HG02981 (cell line): Measurements from ENCODE around the gene MTMR10.

Source experiments
- ATAC-seq: cut with Tn5 transposase; IDR thresholded peaks from one replicate; pipeline ENCODE4 v1.9.1; 2021; ENCODE audit warnings: mild to moderate bottlenecking, moderate library complexity; ENCODE audit not compliant: unreplicated experiment

Gene MTMR10

DNA sequence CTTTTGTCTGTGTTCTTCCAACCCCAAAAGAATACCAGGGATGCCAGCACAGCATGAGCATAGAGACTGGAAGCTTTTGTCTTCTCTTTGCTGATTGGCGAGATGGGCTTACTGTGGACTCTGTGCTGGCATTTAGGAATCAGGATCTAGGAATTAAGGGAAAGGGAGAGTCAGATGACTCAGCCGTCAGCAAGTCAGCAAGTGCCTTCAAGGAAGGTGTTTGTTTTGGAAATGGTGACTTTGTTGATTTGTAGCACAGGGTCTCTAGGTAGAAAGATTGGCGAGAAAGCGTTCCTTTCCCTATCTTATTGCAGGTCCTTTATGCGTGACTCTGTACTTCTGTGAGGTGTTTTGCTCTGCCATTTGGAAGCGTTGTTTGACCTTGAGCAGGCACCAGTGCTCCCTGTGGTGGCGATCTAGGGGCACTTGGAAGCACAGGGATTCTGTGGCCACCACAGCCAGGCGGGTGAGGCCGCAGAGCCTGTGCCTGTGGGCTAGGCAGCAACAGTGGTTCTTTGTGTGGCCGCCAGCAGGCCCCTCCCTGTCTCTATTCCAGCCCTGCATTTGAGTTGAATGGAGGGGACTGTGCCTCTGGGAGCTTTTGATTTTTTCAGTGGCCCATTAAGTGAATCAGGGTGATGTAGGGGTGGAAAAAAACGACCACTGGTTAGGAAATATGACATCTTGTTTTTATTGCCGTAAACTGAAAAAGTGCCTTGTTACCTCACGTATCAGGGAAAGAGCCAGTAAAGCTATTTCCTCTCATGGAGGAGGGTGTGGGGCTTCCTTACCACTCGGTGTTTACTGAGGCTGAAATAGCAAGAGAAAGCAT lies 68.7 kb downstream of the MTMR10 start:
- ATAC-seq, result no peak

DNA sequence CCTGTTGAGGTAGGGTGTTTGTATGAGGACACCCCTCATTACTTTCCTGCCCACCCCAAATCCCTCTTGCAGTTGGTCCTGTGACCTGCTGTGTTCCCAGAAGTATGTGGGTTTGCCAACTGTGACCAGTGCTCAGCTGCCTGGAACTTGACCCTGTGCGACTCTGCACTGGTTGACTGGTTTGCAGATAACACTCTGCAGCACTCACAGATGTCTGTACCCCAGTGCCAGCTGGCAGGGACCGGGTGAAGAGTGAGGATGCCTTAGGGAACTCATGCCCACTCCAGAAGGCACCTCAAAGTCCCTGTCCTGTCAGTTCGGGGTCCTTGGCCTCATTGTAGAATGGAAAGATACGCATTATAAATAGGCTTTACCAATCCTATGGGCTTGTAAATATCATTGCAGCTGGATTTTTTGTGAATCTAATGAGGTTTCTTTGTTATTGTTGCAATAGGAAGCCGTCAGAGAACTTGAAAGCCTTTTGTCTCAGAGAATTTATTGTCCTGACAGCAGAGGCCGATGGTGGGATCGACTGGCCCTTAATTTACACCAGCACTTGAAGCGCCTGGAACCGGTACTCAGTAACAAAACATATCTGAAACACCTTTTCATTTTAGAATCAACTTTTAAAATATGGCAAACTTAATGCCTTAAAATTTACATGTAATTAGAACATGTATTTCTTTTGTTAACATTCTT lies 69.5 kb downstream of the MTMR10 start:
- ATAC-seq, result no peak

GRCh38 chr15:30921106-30921505 lies 70.3 kb downstream of the MTMR10 start:
- no peak for ATAC-seq

DNA sequence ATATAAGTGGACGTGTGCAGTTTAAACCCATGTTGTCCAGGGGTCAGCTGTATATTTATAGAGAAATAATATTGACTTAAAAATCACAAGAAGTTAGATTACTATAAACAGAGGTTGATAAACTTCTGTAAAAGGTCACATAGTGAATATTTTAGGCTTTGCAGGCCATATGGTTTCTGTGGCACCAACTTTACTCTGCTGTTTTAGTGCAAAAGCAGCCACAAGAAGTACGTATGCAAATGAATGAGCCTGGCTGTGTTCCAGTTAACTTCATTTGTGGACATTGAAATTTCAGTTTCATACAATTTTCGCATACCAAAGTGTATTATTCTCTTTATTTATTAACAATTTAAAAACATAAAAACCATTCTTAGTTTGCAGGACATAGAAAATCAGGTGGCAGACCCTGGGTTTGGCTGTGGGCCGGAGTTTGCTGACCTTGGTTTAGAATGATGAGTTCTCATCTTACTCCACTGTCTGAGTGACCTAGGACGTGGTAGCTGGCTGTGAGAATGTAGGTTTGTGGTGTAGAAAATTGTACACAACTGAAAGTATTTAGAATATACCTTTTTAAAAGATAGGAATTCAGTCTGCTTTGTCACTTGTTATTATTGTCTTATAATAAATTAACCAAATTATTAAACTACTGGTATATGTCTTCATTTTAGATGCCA lies 71.4 kb downstream of the MTMR10 start:
- no peak for ATAC-seq

- no peak for ATAC-seq
These were observed 73.1 kb downstream of the MTMR10 start for GRCh38 chr15:30918366-30918765.

DNA sequence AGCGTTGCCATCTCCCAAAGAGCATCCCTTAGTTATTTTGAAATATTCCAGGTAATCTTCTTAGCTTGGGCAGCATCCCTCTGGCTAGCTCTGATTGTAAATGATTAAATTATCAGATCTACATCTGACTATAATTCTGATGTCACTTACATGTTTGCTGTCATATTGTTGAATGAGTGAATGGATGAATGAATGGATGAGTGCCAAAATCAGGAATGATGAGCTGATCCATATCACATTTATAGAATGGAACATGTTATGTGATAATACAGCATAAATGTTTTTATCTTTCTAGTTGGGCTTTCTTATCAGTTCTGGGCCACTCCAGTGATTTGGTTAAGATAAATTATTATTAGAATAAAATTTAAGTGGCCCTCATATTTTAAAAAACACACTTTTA lies 73.8 kb downstream of the MTMR10 start:
- no peak for ATAC-seq

DNA sequence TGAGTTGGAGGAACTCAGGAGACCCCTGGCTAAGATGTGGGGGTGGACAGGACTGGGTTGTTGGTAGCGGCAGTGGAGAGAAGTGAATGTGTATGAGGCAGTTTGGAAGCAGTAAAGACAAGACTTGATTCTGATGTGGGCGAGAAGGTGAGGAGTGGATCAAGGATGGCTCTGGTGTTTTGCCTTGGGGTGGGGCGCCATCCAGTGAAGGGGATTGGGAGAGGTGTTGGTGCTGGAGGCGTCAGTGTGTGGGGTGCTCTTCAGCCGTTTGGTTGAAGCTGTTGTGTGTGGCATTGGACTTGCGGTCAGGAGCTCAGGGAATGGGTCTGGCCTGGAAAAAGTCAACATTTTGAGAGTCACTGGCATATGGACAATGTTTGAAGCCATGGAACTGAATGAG lies 74.4 kb downstream of the MTMR10 start:
- ATAC-seq, result no peak

- ATAC-seq, result no peak
These were observed 77.7 kb downstream of the MTMR10 start for GRCh38 chr15:30913761-30914160.

- ATAC-seq, result no peak
These were observed 85.1 kb downstream of the MTMR10 start for GRCh38 chr15:30906366-30906765.

DNA sequence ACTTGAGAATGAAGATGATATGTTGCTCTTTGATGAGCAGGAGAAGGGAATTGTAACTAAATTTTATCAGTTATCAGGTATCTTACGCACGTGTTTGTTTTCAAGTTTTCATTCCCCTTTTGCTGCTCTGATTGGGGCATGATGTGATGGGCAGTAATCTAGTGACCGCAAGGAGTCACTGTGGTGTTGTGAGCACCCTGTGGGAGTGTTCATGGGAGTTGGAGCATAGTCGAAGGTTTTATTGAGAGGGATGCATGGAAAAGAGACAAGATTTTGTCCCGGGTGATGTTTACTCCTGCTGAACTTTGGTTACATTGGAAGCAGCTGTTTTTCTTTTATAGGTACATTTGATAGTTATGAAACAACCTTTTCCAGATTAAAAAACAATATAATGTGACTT lies 85.6 kb downstream of the MTMR10 start:
- ATAC-seq, result no peak

DNA sequence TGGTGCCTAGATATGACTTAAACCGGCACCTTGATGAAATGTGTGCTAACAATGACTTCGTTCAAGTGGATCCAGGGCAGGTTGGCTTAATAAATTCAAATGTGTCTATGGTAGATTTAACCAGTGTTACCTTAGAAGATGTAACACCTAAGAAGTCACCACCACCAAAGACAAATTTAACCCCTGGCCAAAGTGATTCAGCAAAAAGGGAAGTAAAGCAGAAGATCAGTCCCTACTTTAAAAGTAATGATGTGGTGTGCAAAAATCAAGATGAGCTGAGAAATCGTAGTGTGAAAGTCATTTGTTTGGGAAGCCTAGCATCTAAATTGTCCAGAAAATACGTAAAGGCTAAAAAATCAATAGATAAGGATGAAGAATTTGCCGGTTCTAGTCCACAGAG lies 86.6 kb downstream of the MTMR10 start:
- ATAC-seq, result no peak

DNA sequence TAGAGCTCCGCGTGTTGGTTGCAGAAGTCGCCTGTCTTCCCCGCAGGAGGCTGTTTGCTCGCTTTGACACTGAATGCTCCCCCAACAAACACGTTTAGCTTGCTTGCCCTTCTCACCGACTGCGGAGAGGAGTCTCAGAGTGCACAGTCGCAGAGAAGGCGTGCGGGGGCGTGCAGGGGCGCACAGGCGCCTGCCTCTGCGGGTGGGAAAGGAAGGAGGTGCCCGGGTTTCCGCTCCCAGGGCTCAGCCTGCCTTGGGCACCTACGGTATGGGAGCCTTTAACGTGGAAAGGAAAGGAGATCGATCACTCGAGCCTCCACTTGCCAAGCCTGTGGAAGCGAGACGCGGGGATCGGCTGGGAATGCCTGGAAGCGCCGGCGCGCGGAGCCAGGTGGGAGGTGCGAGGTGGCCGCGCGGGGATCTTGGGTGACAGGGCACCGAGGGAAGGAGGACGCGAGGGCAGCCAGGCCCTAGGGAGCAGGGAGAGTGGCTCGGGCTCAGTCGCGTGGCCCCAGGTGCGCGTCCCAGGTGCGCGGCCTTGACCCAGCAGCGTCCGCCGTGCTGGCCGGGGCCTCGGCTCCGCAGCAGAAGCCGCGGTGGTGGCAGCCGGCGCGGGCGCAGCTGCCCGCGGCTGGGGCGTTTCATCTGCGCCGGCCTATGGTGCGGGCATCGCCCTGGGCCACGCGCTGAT lies 87.8 kb downstream of the MTMR10 start, which contains the start of gene FAN1:
Gene FAN1 (plus strand): TSS at position 419 of the 691 bp plus-strand sequence. CDS start 749 bp downstream, outside the sequence.
- ATAC-seq, result peak; percentile 92

DNA sequence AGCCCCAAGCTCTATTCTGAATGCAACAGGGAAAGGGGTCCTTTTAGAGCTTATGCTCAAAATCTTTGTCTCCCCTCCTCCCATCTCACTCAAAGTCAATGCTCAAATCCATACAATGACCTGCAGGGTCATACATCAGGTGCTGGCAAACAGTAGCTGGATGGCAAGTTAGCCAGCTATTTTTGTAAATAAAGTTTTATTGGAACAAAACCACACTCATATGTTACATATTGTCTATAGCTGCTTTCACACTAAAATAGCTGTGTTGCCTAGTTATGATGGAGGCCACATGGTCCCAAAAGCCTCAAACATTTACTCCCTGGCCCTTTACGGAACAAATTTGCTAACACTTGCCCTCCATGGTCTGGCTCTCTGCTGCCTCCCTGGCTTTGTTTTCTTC lies 89.5 kb downstream of the MTMR10 start:
- no peak for ATAC-seq

DNA sequence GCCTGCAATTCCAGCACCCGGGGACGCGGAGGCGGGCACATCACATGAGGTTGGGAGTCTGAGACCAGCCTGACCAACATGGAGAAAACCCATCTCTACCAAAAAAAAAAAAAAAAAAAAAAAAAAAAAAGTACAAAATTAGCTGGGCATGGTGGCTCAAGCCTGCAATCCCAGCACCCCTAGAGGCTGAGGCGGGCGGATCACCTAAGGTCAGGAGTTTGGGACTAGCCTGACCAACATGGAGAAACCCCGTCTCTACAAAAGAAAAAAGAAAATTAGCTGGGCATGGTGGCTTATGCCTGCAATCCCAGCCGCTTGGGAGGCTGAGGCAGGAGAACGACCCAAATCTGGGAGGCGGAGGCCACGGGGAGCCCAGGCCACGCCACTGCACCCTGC lies 95.2 kb downstream of the MTMR10 start:
- ATAC-seq, result no peak

- ATAC-seq, result no peak
These were observed 95.8 kb downstream of the MTMR10 start for GRCh38 chr15:30895461-30896210.

- no peak for ATAC-seq
These were observed 102.2 kb downstream of the MTMR10 start for GRCh38 chr15:30889196-30889595.
